Neural cell (in vitro differentiated cells): ENCODE measurements around the gene PLA2G5. TPM values are rescaled to one million over a fixed set of nuclear protein-coding genes. Genes with fewer than 3 reads are reported as not detected.

Experiments
- H2AFZ ChIP-seq: fragments of 200-600, 300-800 bp; sonication (generic), shearing (Covaris generic); 2 replicates; pipeline ENCODE4 v1.6.0; 2014; ENCODE audit warnings: low read depth, mild to moderate bottlenecking, antibody characterized with exemption, low read length, moderate library complexity
- H3F3A ChIP-seq: fragments of 200-600 bp; shearing (Covaris generic); 2 replicates; pipeline ENCODE4 v1.6.1; 2016; ENCODE audit warnings: mild to moderate bottlenecking, moderate library complexity, mixed read lengths, antibody characterized with exemption, low read length; ENCODE audit not compliant: insufficient read depth, poor library complexity, severe bottlenecking
- H3K27ac ChIP-seq: fragments of 200-600, 300-800 bp; sonication (generic), shearing (Covaris generic); 2 replicates; pipeline ENCODE4 v1.5.1; 2014; ENCODE audit warnings: mild to moderate bottlenecking, low read length, moderate library complexity
- H3K27me3 ChIP-seq: fragments of 300-800, 200-600 bp; sonication (generic), shearing (Covaris generic); 2 replicates; pipeline ENCODE4 v1.6.0; 2014; ENCODE audit warnings: mild to moderate bottlenecking, low read depth, low read length, moderate library complexity; ENCODE audit not compliant: insufficient read depth
- H3K36me3 ChIP-seq: fragments of 300-800, 200-600 bp; sonication (generic), shearing (Covaris generic); 2 replicates; pipeline ENCODE4 v1.5.1; 2014; ENCODE audit warnings: mild to moderate bottlenecking, antibody characterized with exemption, low read length, moderate library complexity; ENCODE audit not compliant: insufficient read depth
- H3K4me2 ChIP-seq: fragments of 300-800, 200-600 bp; sonication (generic), shearing (Covaris generic); 2 replicates; pipeline ENCODE4 v1.6.0; 2014; ENCODE audit warnings: mild to moderate bottlenecking, low read length
- H3K4me3 ChIP-seq: fragments of 300-800, 200-600 bp; sonication (generic), shearing (Covaris generic); 2 replicates; pipeline ENCODE4 v1.5.1; 2014; ENCODE audit warnings: mild to moderate bottlenecking, low read length, moderate library complexity
- H3K79me2 ChIP-seq: fragments of 200-600 bp; shearing (Covaris generic); replicated peaks from 2 replicates; pipeline ENCODE4 v1.6.0; 2014; ENCODE audit warnings: mild to moderate bottlenecking, low read length, moderate library complexity; ENCODE audit not compliant: insufficient read depth
- H3K9ac ChIP-seq: fragments of 300-800, 200-600 bp; sonication (generic), shearing (Covaris generic); 2 replicates; pipeline ENCODE4 v1.6.1; 2016; ENCODE audit warnings: mild to moderate bottlenecking, low read length, mixed read lengths
- H3K9me2 ChIP-seq: fragments of 200-600 bp; shearing (Covaris generic); 2 replicates; pipeline ENCODE4 v1.6.1; 2016; ENCODE audit warnings: mild to moderate bottlenecking, low read length, mixed read lengths; ENCODE audit not compliant: insufficient read depth
- H3K9me3 ChIP-seq: fragments of 200-600, 300-800 bp; sonication (generic), shearing (Covaris generic); 2 replicates; pipeline ENCODE4 v1.6.1; 2016; ENCODE audit warnings: mild to moderate bottlenecking, mixed run types, low read length, moderate library complexity, mixed read lengths
- H4K20me1 ChIP-seq: fragments of 200-600 bp; shearing (Covaris generic); 2 replicates; pipeline ENCODE4 v1.6.1; 2016; ENCODE audit warnings: mild to moderate bottlenecking, mixed run types; ENCODE audit not compliant: insufficient read depth
- CTCF ChIP-seq: fragments of 450-650 bp; IDR thresholded peaks from 2 replicates; pipeline ENCODE4 v1.5.1; 2014; ENCODE audit warnings: antibody characterized with exemption, mild to moderate bottlenecking, moderate library complexity; ENCODE audit not compliant: poor library complexity, severe bottlenecking
- EP300 ChIP-seq: fragments of 450-650 bp; conservative IDR thresholded peaks from 2 replicates; pipeline ENCODE4 v1.6.1; 2014; ENCODE audit warnings: antibody characterized with exemption, mild to moderate bottlenecking, moderate library complexity; ENCODE audit not compliant: poor library complexity, severe bottlenecking
- EZH2 ChIP-seq: fragments of 200-600, 300-800 bp; shearing (Covaris generic), sonication (generic); IDR thresholded peaks from 2 replicates; pipeline ENCODE4 v1.6.1; 2014; ENCODE audit warnings: antibody characterized with exemption, low read length, borderline replicate concordance, mild to moderate bottlenecking; ENCODE audit not compliant: insufficient read depth, poor library complexity, severe bottlenecking
- MXI1 ChIP-seq: fragments of 450-650 bp; conservative IDR thresholded peaks from 2 replicates; pipeline ENCODE4 v1.6.1; 2014; ENCODE audit warnings: antibody characterized with exemption, mild to moderate bottlenecking; ENCODE audit not compliant: poor library complexity, severe bottlenecking
- POLR2AphosphoS5 ChIP-seq: IDR thresholded peaks from 2 replicates; pipeline ENCODE4 v1.6.1; 2012
- RAD21 ChIP-seq: fragments of 450-650 bp; conservative IDR thresholded peaks from 2 replicates; pipeline ENCODE4 v1.6.1; 2014; ENCODE audit warnings: antibody characterized with exemption, mild to moderate bottlenecking, moderate library complexity
- REST ChIP-seq: IDR thresholded peaks from 2 replicates; pipeline ENCODE4 v1.6.1; 2012; ENCODE audit warnings: borderline replicate concordance
- TAF1 ChIP-seq: IDR thresholded peaks from 2 replicates; pipeline ENCODE4 v1.6.1; 2012; ENCODE audit warnings: low read depth
- polyA plus RNA-seq: library from polyadenylated mRNA; depleted of rRNA; stranded (reverse); fragments of >200 nt; gene quantifications from 2 replicates; pipeline ENCODE4 v1.2.3, GENCODE V29; 2014

The PLA2G5 gene
- polyA plus RNA-seq, 1 donor from 2014 or later, result not detected

GRCh38 chr1:20090119-20090518, 20.1 kb downstream of the PLA2G5 start:
- Histone ChIP-seq H3F3A (no peaks in the 10 kb centered on the region), H3K9ac (no peak overlapping the region)
- TF ChIP-seq RAD21 (no peak), MXI1 (no peak), REST (no peak)

GRCh38 chr1:20090641-20091040, 20.6 kb downstream of the PLA2G5 start:
- Histone ChIP-seq H3K9ac (no peak overlapping the region), H3K4me2 (no peak overlapping the region), H3K27ac (no peak overlapping the region), H4K20me1 (no peaks in the 10 kb centered on the region), H2AFZ (no peak overlapping the region), H3K9me2 (no peaks in the 10 kb centered on the region), H3F3A (no peaks in the 10 kb centered on the region), H3K27me3 (no peaks in the 10 kb centered on the region), H3K4me3 (no peak overlapping the region), H3K79me2 (no peaks in the 10 kb centered on the region), H3K36me3 (no peaks in the 10 kb centered on the region), H3K9me3 (no peaks in the 10 kb centered on the region)
- TF ChIP-seq CTCF (no peak), REST (no peak), RAD21 (no peak), POLR2AphosphoS5 (no peak), TAF1 (no peak), MXI1 (no peak), EP300 (no peak), EZH2 (no peak)

More at GRCh38 chr1:20090119-20090518, 20.1 kb downstream of the PLA2G5 start:
- Histone ChIP-seq H3K79me2 (no peaks in the 10 kb centered on the region), H3K4me3 (no peak overlapping the region), H4K20me1 (no peaks in the 10 kb centered on the region), H2AFZ (no peak overlapping the region), H3K27me3 (no peaks in the 10 kb centered on the region), H3K36me3 (no peaks in the 10 kb centered on the region), H3K27ac (no peak overlapping the region), H3K9me2 (no peaks in the 10 kb centered on the region), H3K9me3 (no peaks in the 10 kb centered on the region), H3K4me2 (no peak overlapping the region)
